NT2/D1 (cell line): ENCODE measurements around the gene CFAP20.

Experiments used
- SUZ12 ChIP-seq: IDR thresholded peaks from 2 replicates; pipeline ENCODE4 v1.6.1; 2011; ENCODE audit not compliant: insufficient read length, insufficient read depth; ENCODE audit errors: extremely low read depth
- ZNF274 ChIP-seq: IDR thresholded peaks from 2 replicates; pipeline ENCODE4 v1.6.1; 2011; ENCODE audit warnings: mild to moderate bottlenecking, low read depth, low read length

DNA sequence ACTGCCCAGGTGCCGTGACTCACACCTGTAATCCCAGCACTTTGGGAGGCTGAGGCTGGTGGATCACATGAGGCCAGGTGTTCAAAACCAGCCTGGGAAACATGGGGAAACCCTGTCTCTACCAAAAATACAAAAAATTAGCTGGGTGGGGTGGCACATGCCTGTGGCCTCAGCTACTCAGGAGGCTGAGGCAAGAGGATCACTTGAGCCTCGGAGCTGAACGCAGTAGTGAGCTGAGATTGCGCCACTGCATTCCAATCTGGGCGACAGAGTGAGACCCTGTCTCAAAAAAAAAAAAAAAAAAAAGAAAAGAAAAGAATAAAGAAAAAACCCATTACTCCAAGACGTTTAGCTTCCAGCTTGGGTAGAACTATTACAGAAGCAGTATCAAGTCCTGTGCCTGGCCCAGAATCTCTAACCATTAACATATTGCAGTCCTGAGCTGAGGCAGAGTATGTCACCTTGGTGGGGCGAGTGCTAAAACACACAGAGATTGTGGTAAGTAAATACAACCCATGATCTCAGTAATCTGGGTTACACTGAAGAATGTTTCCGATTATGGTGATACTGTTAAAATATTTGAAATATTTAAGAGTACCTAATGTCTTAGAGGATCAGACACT is 23.2 kb upstream of the CFAP20 start:
- TF ChIP-seq SUZ12: no peak
- TF ChIP-seq ZNF274: no peak
